GM21367 (cell line): ENCODE measurements around the gene KRTAP4-16.
"Not testable (repeated sequence)": the region's sequence is repeated elsewhere in the genome, so short reads cannot be mapped to it uniquely, and the experiment has no call there.

Experiments
- ATAC-seq: cut with Tn5 transposase; IDR thresholded peaks from one replicate; pipeline ENCODE4 v1.9.1; 2021; ENCODE audit not compliant: unreplicated experiment

KRTAP4-16 gene

DNA sequence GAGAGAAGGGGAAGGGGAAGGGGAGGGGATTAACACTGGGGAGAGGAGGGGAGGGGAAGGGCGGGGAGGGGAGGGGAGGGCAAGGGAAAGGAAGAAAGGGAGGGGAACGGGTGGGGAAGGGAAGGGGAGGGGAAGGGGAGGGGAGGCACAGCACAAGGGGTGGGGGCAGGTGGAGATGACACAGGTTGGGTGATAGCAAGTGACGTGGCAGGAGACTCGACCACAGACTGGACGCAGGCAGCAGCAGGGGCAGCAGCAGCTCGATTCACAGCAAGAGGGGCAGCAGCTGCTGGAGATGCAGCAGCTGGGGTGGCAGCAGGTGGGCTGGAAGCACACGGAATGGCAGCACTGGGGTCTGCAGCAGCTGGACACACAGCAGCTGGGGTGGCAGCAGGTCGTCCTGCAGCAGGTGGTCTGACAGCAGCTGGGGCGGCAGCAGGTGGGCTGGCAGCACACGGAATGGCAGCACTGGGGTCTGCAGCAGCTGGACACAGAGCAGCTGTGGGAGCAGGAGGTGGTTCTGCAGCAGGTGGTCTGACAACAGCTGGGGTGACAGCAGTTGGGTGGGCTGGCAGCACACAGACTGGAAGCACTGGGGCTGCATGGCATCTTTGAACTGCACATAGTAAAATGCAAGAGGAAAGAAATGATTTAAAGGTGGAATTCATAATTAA lies at the start of gene KRTAP4-16:
KRTAP4-16 (minus strand) TSS at position 624 of the 674 bp plus-strand sequence; CDS start at position 624, 0 bp downstream.
- no peak for ATAC-seq

DNA sequence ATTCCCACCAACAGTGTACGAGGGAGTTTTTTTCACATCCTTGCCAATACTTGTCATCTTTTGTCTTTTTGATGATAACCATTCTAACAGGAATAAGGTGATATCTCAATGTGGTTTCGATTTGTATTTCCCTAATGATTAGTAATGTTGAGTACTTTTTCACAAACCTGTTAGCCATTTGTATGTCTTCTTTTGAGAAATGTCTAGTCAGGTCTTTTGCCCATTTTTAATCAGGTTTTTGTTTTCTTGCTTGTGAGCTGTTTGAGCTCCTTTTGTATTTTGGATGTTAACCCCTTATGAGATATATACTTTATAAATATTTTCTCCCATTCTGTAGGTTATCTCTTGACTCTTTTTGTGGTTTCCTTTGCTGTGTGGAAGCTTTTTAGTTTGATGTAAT lies 49.5 kb upstream of the KRTAP4-16 start:
- ATAC-seq, result no peak

DNA sequence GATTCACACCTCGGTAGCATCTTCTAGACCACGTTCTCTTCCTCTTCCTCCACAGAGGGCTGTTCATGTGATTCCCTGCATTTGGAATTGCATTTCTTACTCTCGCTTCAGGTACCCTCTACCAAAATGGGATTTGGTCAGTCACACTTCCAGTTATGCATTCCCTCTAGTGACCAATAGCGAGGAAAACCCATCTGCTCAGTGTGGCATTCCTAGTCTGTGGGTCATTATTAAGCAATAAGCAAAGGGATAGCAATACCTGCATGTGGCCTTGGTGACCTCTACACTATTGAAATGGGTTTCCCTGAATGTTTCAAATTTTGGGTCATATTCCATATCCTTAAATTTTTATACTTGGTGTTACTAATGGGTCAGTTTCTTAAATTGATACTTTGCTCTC lies 48.0 kb upstream of the KRTAP4-16 start:
- no peak for ATAC-seq

DNA sequence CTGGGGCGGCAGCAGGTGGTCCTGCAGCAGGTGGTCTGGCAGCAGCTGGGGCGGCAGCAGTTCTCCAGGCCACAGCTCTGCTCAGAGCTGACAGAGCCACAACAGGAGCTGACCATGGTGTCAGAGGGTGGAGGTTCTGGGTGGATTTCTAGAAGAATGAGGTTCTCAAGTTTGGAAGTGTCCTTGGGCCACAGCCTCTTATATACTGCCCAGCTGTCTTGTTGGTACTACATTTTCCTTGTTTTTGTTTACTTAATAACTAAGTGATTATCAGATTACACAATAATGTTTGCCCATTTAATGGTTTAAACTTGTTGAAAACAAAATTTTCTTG lies 47.6 kb upstream of the KRTAP4-16 start, which contains the start of gene KRTAP4-5:
KRTAP4-5 (minus strand) TSS at position 174 of the 334 bp plus-strand sequence; CDS start at position 116, 58 bp downstream.
- no peak for ATAC-seq

DNA sequence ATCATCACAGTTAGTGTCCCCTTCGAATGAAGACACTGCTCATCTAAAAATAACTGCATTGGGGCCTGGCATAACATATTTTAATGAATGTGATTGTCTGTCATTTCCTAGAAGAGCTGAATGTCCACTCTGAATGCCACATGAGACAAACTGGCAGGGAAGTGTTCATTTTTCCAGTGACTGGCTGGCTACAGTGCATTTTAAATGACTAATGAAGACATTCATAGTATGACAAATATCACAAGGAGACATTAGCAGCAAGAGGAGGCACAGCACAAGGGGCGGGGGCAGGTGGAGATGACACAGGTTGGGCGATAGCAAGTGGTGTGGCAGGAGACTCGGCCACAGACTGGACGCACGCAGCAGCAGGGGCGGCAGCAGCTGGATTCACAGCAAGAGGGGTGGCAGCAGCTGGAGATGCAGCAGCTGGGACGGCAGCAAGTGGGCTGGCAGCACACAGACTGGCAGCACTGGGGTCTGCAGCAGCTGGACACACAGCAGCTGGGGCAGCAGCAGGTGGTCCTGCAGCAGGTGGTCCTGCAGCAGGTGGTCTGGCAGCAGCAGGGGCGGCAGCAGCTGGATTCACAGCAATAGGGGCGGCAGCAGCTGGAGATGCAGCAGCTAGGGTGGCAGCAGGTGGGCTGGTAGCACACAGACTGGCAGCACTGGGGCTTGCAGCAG lies 47.1 kb upstream of the KRTAP4-16 start:
- not testable (repeated sequence) for ATAC-seq

DNA sequence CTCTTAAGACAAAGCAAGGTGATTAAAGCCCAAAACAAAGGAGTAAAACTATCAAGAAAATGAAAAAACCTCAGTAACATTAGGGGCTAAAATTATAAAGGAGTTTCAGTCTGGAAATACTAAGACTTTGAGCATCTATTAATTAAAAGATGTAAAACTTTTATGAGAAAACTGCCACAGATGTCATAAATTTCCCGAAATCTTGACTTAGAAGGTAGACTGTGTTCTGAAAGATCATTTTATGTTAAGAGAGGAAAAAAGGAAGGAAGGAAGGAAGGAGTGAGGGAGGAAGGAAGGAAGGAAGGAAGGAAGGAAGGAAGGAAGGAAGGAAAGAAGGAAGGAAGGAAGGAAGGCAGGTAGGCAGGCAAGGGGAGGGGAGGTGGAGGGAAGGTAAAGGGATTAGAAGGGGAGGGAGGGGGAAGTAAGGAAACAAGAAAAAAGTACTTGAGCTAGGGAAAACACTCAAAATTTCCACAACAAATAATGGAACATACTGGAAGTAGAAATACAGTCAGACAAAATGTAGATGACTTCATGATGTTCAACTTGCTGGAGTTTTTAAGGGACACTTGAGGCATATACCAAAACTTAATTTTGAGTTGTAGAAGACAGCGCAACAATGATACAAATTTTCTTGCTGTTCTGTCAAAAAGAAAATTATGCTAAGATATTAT lies 45.7 kb upstream of the KRTAP4-16 start:
- ATAC-seq, result no peak

GRCh38 chr17:41145261-41145660 lies 43.3 kb upstream of the KRTAP4-16 start:
- ATAC-seq, result no peak

GRCh38 chr17:41144846-41145245 lies 42.8 kb upstream of the KRTAP4-16 start:
- no peak for ATAC-seq

DNA sequence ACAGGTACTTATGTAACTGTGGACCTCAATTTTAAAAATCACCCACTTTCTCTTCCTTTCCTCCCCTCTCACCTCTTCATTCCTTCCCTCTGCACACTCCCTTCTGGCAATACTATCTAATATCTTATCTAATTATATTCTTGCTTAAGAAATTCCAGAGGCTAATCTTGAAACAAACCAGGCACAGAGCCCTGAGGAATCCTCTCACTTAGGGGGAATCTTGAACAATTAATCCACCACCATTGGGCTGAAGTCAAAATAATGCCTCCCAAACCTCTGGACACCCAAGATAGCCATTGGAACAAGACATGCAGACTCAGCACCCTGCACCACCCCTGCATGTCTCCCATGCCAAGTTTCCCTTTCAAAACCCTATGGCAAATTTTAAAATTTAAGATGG lies 39.4 kb upstream of the KRTAP4-16 start:
- ATAC-seq, result no peak

DNA sequence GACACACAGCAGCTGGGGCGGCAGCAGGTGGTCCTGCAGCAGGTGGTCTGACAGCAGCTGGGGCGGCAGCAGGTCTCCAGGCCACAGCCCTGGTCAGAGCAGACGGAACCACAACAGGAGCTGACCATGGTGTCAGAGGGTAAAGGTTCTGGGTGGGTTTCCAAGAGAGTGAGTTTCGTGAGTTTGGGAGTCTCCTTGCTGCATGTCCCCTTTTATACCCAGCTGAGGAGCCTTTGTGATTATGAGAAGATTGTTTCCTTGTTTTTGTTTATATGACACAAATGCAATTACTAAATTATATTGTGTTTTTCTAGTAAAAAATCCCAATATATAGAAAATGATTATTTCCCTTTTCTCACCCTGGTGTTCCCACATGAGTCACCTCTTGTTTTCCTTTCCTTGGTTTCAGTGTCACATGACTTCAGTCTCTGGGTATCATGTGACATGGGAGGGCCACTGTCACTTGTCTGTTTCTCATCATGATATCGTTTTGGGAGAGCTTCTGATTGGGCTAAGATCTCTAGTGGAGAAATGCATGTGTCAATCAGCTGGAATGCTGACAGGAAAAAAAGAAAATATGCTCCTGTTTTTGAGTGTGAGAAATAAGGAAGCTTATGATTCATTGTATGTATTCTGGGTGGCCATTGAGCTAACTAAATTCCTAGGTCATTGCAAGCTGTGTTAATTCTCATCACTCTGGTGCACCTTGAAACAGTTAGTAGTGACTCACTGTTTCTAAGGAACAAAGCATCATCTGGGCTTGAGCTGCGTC lies 38.5 kb upstream of the KRTAP4-16 start, which contains the start of gene KRTAP4-6:
KRTAP4-6 (minus strand) TSS at position 185 of the 772 bp plus-strand sequence; CDS start at position 128, 57 bp downstream.
- no peak for ATAC-seq

DNA sequence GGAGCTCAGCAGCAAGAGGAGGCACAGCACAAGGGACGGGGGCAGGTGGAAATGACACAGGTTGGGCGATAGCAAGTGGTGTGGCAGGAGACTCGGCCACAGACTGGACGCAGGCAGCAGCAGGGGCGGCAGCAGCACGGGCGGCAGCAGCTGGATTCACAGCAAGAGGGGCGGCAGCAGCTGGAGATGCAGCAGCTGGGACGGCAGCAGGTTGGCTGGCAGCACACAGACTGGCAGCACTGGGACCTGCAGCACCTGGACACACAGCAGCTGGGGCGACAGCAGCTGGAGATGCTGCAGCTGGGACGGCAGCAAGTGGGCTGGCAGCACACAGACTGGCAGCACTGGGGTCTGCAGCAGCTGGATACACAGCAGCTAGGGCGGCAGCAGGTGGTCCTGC lies 37.9 kb upstream of the KRTAP4-16 start:
- ATAC-seq, result not testable (repeated sequence)

GRCh38 chr17:41133880-41134735 lies 32.1 kb upstream of the KRTAP4-16 start:
- no peak for ATAC-seq

DNA sequence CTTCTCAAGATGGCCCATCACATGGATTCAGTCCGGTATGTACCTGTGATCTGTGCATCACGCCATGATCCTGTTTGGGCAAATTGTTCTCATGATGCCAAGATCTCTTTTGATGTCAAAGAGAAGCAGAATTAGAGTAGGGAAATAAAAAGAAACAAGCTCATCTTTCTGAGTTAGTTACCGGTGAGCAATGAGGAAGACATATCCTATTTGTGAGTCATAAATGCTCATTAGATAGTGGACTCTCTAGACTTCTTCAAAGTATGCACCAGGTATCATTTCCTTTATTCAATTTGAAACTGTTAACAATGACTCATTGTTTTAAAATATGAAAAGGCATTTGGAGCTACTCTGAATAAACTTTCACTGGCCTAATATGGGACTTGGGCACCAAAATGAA lies 30.0 kb upstream of the KRTAP4-16 start:
- ATAC-seq, result no peak

DNA sequence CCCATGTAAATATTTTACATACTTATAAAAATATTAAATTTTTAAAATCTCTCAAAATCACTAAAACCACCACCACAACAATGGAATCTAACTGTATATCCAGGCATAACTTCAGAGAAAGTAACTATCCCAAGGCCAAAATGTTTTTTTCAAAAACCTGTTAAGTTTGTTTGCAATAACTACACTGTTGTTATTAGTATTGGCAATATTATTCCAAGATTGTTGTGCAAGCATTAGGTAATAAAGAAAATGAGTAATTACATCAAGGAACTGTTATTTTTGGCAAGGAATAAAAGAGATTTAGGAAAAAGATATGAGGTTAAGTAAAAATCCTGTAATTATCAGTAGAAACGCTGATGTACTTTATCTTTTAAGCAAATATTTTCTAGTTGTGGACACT lies 25.4 kb upstream of the KRTAP4-16 start:
- no peak for ATAC-seq

DNA sequence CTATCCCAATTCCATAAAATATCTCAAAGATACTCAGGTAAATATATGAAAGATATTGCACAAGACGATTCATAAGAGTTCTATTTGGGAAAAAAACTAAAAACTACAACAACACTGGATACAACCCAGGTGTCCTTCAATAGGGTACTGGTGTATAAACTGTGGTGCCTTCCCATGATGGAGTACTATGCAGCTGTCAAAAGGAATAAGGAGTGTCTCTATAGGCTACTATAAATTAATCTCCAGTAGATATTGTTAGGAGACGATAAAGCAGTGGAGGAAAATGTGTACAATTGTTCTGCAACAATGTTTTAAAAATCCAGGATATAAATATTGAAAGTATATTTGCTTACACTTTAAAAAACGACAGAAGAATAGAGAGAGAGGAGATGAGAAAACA lies 24.4 kb upstream of the KRTAP4-16 start:
- ATAC-seq, result no peak

DNA sequence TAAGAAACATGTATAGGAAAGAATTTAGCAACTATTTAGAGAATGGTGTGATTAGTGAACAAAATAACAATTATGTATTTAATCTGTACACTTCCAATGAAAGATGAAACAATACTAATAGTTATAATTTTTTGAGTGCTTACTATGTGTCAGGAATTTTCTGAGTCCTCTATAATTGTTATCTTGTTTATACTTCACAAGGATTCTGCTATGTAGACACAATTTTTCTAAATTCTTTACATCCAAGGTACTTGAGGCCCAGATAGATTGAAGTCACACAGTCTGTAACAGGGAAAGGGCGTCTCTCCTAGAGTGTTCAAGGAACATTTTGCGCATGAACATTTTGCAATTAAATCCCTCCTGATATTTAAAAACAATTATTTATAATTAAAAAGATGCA lies 23.1 kb upstream of the KRTAP4-16 start:
- no peak for ATAC-seq

DNA sequence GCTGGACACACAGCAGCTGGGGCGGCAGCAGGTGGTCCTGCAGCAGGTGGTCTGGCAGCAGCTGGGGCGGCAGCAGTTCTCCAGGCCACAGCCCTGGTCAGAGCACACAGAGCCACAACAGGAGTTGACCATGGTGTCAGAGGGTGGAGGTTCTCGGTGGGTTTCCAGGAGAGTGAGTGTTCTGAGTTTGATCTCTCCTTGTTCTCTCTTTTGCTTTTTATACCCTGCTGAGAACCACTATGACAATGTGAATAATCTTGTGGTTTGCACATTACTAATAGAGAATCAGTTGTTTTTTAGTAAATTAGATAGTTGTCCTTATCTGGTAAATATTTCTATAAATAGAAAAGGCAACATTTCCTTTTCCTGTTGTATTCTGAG lies 22.0 kb upstream of the KRTAP4-16 start, which contains the start of gene KRTAP4-12:
KRTAP4-12 (minus strand) TSS at position 192 of the 381 bp plus-strand sequence; CDS start at position 132, 60 bp downstream.
- not testable (repeated sequence) for ATAC-seq

GRCh38 chr17:41123292-41123990 lies 21.4 kb upstream of the KRTAP4-16 start:
- ATAC-seq, result not testable (repeated sequence)

DNA sequence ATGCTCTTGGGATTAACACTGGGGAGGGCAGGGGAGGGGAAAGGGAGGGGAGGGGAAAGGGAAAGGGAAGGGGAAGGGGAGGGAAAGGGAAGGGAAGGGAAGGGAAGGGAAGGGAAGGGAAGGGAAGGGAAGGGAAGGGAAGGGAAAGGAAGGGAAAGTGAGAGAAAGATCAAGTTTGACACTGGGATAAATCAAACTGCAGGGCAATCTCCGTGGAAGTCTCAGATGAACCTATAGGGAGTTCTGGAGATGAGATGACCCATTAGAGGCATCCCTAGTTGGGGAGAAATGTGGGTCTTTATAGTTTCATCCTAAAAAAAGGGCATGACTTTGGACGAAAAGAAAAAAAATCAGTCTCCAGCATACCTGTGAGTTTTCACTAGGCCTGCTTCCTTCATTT lies 19.7 kb upstream of the KRTAP4-16 start:
- ATAC-seq, result no peak
